ENCODE measurements around the gene MDK.

MDK gene

DNA sequence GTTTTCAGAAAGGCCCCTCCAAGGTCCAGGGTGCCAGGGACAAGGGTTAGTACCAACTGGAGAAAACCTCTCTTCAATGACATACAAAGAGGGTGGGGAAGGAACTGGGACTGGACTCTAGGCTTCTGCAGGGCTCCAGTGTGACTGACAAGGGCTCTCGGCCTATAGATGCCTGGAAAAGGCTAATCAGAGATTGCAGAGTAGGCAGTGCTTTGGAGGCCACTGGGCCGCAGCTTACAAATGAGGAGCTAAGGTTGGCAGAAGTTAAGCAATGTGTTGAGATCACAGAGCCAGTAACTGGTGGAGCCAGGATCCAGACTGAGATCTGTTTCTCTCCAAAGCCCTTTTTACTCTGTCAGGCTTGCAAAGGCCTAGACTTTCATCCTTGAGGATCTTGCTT, 41.7 kb upstream of the MDK start:
- TF ChIP-seq, protein P1, sequence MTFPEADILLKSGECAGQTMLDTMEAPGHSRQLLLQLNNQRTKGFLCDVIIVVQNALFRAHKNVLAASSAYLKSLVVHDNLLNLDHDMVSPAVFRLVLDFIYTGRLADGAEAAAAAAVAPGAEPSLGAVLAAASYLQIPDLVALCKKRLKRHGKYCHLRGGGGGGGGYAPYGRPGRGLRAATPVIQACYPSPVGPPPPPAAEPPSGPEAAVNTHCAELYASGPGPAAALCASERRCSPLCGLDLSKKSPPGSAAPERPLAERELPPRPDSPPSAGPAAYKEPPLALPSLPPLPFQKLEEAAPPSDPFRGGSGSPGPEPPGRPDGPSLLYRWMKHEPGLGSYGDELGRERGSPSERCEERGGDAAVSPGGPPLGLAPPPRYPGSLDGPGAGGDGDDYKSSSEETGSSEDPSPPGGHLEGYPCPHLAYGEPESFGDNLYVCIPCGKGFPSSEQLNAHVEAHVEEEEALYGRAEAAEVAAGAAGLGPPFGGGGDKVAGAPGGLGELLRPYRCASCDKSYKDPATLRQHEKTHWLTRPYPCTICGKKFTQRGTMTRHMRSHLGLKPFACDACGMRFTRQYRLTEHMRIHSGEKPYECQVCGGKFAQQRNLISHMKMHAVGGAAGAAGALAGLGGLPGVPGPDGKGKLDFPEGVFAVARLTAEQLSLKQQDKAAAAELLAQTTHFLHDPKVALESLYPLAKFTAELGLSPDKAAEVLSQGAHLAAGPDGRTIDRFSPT (tag by site-specific recombination; IDR thresholded peaks at IDR 0.05), result no peak
- 0 out of 2 replicates have a peak, but pooled peaks have one; percentile 21 for TF ChIP-seq ZBTB17 (tag by site-specific recombination; IDR thresholded peaks at IDR 0.05)
- no peaks in the 10 kb centered on the region for H3K36me3 ChIP-seq (ENCODE audit: control insufficient read depth in 2 of 2, insufficient read depth in 1 of 2, low read length in 2 of 2)
- no peaks in the 10 kb centered on the region for H3K9me3 ChIP-seq (ENCODE audit: control insufficient read depth, insufficient read depth, low read depth, low read length)
- H3K4me3 ChIP-seq (ENCODE audit: low read depth, low read length), result no peak overlapping the region
- no peak overlapping the region for H3K27ac ChIP-seq (ENCODE audit: extremely low read depth, low read depth, low read length)
- ChIA-PET POLR2A (no interaction called here), CTCF (interaction anchor here (0.8 to 1.5 kb wide), 5 partner anchors 12 to 199 kb away, joined by 3 to 4 read pairs (median 3); no protein-coding TSS in a partner anchor)
- H3K4me1 ChIP-seq (ENCODE audit: control insufficient read depth, insufficient read depth, low read length), result peaks cover 6% of the 10 kb centered on the region; the same call in 1 of the 2 replicates

GRCh38 chr11:46341454-46341853, 40.0 kb upstream of the MDK start:
- Histone ChIP-seq H3K9me3 (ENCODE audit: control insufficient read depth, insufficient read depth, low read depth, low read length) (no peaks in the 10 kb centered on the region), H3K4me1 (ENCODE audit: control insufficient read depth, insufficient read depth, low read length) (peaks cover 6% of the 10 kb centered on the region; the same call in 1 of the 2 replicates), H3K4me3 (ENCODE audit: low read depth, low read length) (no peak overlapping the region), H3K27ac (ENCODE audit: extremely low read depth, low read depth, low read length) (no peak overlapping the region), H3K36me3 (ENCODE audit: control insufficient read depth in 2 of 2, insufficient read depth in 1 of 2, low read length in 2 of 2) (no peaks in the 10 kb centered on the region)
- TF ChIP-seq ZNF664 (tag by site-specific recombination; IDR thresholded peaks at IDR 0.05), result 0 out of 2 replicates have a peak, but pooled peaks have one; percentile 22
- TF ChIP-seq MZF1 (tag by site-specific recombination; IDR thresholded peaks at IDR 0.05; ENCODE audit: borderline replicate concordance), result no peak
- POLR2A ChIA-PET, result no interaction called here
- CTCF ChIA-PET, result interaction anchor here (0.6 to 2.5 kb wide), 3 partner anchors 10 to 104 kb away, joined by 3 to 19 read pairs (median 3); no protein-coding TSS in a partner anchor

DNA sequence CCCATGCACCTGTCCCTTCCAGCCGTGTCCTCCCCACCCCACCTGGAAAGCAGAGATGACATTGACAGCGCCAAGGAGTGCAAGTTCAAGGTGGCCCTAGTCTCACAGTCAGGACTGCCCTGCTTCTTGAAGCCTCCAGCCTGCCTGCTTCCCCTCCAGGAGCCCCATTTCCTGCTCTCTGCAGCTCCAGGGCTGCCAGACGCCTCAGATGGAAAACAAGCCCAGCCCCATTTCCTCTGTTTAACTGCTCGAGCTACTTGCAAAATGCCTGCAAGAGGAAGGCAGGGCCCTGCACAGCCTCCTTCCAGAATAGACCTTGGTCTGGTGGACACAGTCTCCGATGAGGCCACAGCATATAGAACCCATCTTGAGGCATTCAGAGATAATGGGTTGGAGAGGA, 39.2 kb upstream of the MDK start:
- peaks cover 6% of the 10 kb centered on the region; the same call in 1 of the 2 replicates for H3K4me1 ChIP-seq (ENCODE audit: control insufficient read depth, insufficient read depth, low read length)
- TF ChIP-seq ZNF837 (tag by site-specific recombination; IDR thresholded peaks at IDR 0.05) (no peak), PRDM2 (tag by site-specific recombination; IDR thresholded peaks at IDR 0.05; ENCODE audit: borderline replicate concordance) (no peak), SCRT1 (tag by site-specific recombination; IDR thresholded peaks at IDR 0.05; ENCODE audit: borderline replicate concordance) (no peak)
- TF ChIP-seq, protein P2, sequence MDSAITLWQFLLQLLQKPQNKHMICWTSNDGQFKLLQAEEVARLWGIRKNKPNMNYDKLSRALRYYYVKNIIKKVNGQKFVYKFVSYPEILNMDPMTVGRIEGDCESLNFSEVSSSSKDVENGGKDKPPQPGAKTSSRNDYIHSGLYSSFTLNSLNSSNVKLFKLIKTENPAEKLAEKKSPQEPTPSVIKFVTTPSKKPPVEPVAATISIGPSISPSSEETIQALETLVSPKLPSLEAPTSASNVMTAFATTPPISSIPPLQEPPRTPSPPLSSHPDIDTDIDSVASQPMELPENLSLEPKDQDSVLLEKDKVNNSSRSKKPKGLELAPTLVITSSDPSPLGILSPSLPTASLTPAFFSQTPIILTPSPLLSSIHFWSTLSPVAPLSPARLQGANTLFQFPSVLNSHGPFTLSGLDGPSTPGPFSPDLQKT (IDR thresholded peaks at IDR 0.05; ENCODE audit: borderline replicate concordance, low read depth, low read length), result no peak
- no peaks in the 10 kb centered on the region for H3K36me3 ChIP-seq (ENCODE audit: control insufficient read depth in 2 of 2, insufficient read depth in 1 of 2, low read length in 2 of 2)
- ChIA-PET CTCF (interaction anchor here (0.6 to 2.5 kb wide), 4 partner anchors 10 to 105 kb away, joined by 3 to 19 read pairs (median 3); no protein-coding TSS in a partner anchor), POLR2A (no interaction called here)
- no peaks in the 10 kb centered on the region for H3K9me3 ChIP-seq (ENCODE audit: control insufficient read depth, insufficient read depth, low read depth, low read length)
- H3K4me3 ChIP-seq (ENCODE audit: low read depth, low read length), result no peak overlapping the region
- H3K27ac ChIP-seq (ENCODE audit: extremely low read depth, low read depth, low read length), result no peak overlapping the region
